K562 (cell line): ENCODE results near the gene ZC3H10. TPM values are rescaled to one million over a fixed set of nuclear protein-coding genes. Genes with fewer than 3 reads are reported as not detected.

Source experiments
- BRF1 ChIP-seq: IDR thresholded peaks from 3 replicates; pipeline ENCODE4 v1.6.1; 2011; ENCODE audit warnings: borderline replicate concordance, mild to moderate bottlenecking; ENCODE audit not compliant: insufficient read length; ENCODE audit errors: extremely low read depth
- CEBPG ChIP-seq, 3 experiments: fragments of 200-800 bp in 1 of 3; sonication (Bioruptor generic) in 1 of 3; sonication (generic) in 1 of 3; formaldehyde crosslinking in 1 of 3; IDR thresholded peaks in 2 of 3; conservative IDR thresholded peaks in 1 of 3; 2 replicates each; pipeline versions ENCODE4 v1.6.1 to v1.8.0; 2016 to 2022; ENCODE audit warnings: missing compliant biosample characterization in 2 of 3, missing genetic modification characterization in 2 of 3, mild to moderate bottlenecking in 1 of 3, missing genetic modification reagents in 1 of 3
- CSDE1 ChIP-seq, 2 experiments: fragments of 450-650 bp; IDR thresholded peaks; 2 replicates each; pipeline ENCODE4 v1.6.1; 2016; ENCODE audit warnings: mild to moderate bottlenecking in 1 of 2
- MGA ChIP-seq: fragments of 450-650 bp; IDR thresholded peaks from 2 replicates; pipeline ENCODE4 v1.6.1; 2016; ENCODE audit warnings: mild to moderate bottlenecking, moderate library complexity
- NFATC3 ChIP-seq: fragments of 450-650 bp; IDR thresholded peaks from 2 replicates; pipeline ENCODE4 v1.6.1; 2017; ENCODE audit warnings: mild to moderate bottlenecking
- NR2C2 ChIP-seq, 2 experiments: fragments of 200-800 bp in 1 of 2; sonication (Bioruptor generic) in 1 of 2; sonication (generic) in 1 of 2; formaldehyde crosslinking in 1 of 2; IDR thresholded peaks; 2 replicates each; pipeline versions ENCODE4 v1.6.1 to v1.8.0; 2016 to 2022; ENCODE audit warnings: mild to moderate bottlenecking in 1 of 2, missing compliant biosample characterization in 1 of 2, missing genetic modification characterization in 1 of 2, missing genetic modification reagents in 1 of 2
- SMAD1 ChIP-seq: fragments of 150-350 bp; IDR thresholded peaks from 2 replicates; pipeline ENCODE4 v1.6.1; 2014; ENCODE audit warnings: low read length, low read depth; ENCODE audit not compliant: partially characterized antibody
- SMARCA4 ChIP-seq: fragments of 450-650 bp; IDR thresholded peaks from 2 replicates; pipeline ENCODE4 v1.6.1; 2016
- SMARCE1 ChIP-seq: fragments of 450-650 bp; IDR thresholded peaks from 2 replicates; pipeline ENCODE4 v1.7.1; 2016; ENCODE audit warnings: mild to moderate bottlenecking
- ZNF175 ChIP-seq: fragments of 200-800 bp; sonication (Bioruptor generic); IDR thresholded peaks from 2 replicates; pipeline ENCODE4 v1.6.1; 2016; ENCODE audit warnings: low read depth, mild to moderate bottlenecking, missing genetic modification characterization, missing compliant biosample characterization
- ZNF316 ChIP-seq: fragments of 450-650 bp; IDR thresholded peaks from 2 replicates; pipeline ENCODE4 v1.6.1; 2016
- ZNF518B ChIP-seq: fragments of 250-450 bp; sonication (Bioruptor Pico); IDR thresholded peaks from 2 replicates; pipeline ENCODE4 v1.5.0; 2021; ENCODE audit warnings: mild to moderate bottlenecking, moderate library complexity
- ZSCAN32 ChIP-seq: fragments of 450-650 bp; formaldehyde crosslinking; IDR thresholded peaks from 2 replicates; pipeline ENCODE4 v1.4.0; 2020; ENCODE audit warnings: mild to moderate bottlenecking, moderate library complexity
- polyA plus RNA-seq, 8 experiments: library from polyadenylated mRNA; depleted of rRNA in 4 of 8; stranded (reverse) in 5 of 8; unstranded in 3 of 8; fragments of >200 nt; fragmentation: Nextera tagmentation in 2 of 8; fragmentation: Illumina TruSeq in 1 of 8; extraction: Ambion mirVana in 2 of 8; extraction: Trizol in 1 of 8; gene quantifications; 2 replicates each; pipeline versions ENCODE4 v1.2.1 to v1.2.3, GENCODE V29; 2011 to 2014; ENCODE audit warnings: inconsistent platforms in 1 of 8, missing spikeins in 1 of 8
- total RNA-seq, 7 experiments: library from RNA; depleted of rRNA in 6 of 7; stranded (reverse); fragments of >200 nt in 6 of 7; fragmentation: Illumina TruSeq in 2 of 7; extraction: Trizol in 2 of 7; gene quantifications; 2 replicates each; pipeline versions ENCODE4 v1.2.1 to v1.2.3, GENCODE V29; 2011 to 2021; ENCODE audit warnings: low replicate concordance in 1 of 7

The ZC3H10 gene
- total and polyA plus RNA-seq, 9 of the 15 experiments (the other 6 are each of a cell fraction or from before 2014, with no cell fraction given), result 0.31 to 4.1 (median 1.6) TPM

- TF ChIP-seq MGA, result peak; percentile 81; the same call in 1 of the 2 replicates
- no peak for TF ChIP-seq CSDE1 (IDR thresholded peaks at IDR 0.05)
- TF ChIP-seq SMAD1, result peak; percentile 30
- no peak for TF ChIP-seq BRF1
- no peak for TF ChIP-seq CEBPG (CRISPR knock-in tag; IDR thresholded peaks at IDR 0.05)
- 0 out of 4 replicates have a peak, but pooled peaks of 1 of the 2 experiments have one; percentile 28 for TF ChIP-seq CEBPG (tag; conservative IDR thresholded peaks at IDR 0.05 in 1 of 2, IDR thresholded peaks at IDR 0.05 in 1 of 2)
- no peak for TF ChIP-seq NR2C2 (CRISPR knock-in tag; IDR thresholded peaks at IDR 0.05)
- peak; percentile 65 for TF ChIP-seq NR2C2 (tag; IDR thresholded peaks at IDR 0.05)
- peak; percentile 38; the same call in 1 of the 2 replicates for TF ChIP-seq ZNF518B (CRISPR knock-in tag)
- no peak for TF ChIP-seq ZNF316
- TF ChIP-seq SMARCE1, result peak; percentile 11; the same call in 1 of the 2 replicates
- TF ChIP-seq ZNF175 (CRISPR knock-in tag), result peak; percentile 52; the same call in 1 of the 2 replicates
- TF ChIP-seq NFATC3, result peak; percentile 33; the same call in 1 of the 2 replicates
- TF ChIP-seq ZSCAN32 (CRISPR knock-in tag), result 0 out of 2 replicates have a peak, but pooled peaks have one; percentile 48
- TF ChIP-seq SMARCA4, result peak; percentile 10; the same call in 1 of the 2 replicates
Observed at GRCh38 chr12:56127485-56127887, 9.4 kb downstream of the ZC3H10 start (continued).
